IMR-90 (cell line): Measurements from ENCODE around the gene BRMS1. TPM values are rescaled to one million over a fixed set of nuclear protein-coding genes. Genes with fewer than 3 reads are reported as not detected.

Experiments
- ATAC-seq: fragments of 200-7000 bp; cut with Tn5 transposase; 2 replicates; pipeline ENCODE4 v1.9.1; 2020; ENCODE audit warnings: low read depth, mild to moderate bottlenecking, moderate library complexity
- BruUV-seq: library from RNA; stranded (reverse); fragments of 400-500 nt; replicated peaks from 2 replicates; lab custom pipeline; 2021; lab: Mats Ljungman, UMichigan
- CTCF ChIA-PET: fragments of 300-600 bp; formaldehyde crosslinking; extraction: SDS; loops from one replicate; lab custom pipeline; 2021; ENCODE audit warnings: antibody characterized with exemption; lab: Yijun Ruan, JAX
- POLR2A ChIA-PET: fragments of 300-600 bp; sonication (Branson Sonifier 250); formaldehyde crosslinking; loops from one replicate; lab custom pipeline; 2022; ENCODE audit warnings: antibody characterized with exemption; ENCODE audit not compliant: unreplicated experiment; lab: Charles Lee
- DNase-seq: peaks from one replicate; pipeline ENCODE4 v3.0.0; 2013
- H2AFZ ChIP-seq: replicated peaks from 2 replicates; pipeline ENCODE3; 2013; ENCODE audit warnings: low read length, mild to moderate bottlenecking; ENCODE audit not compliant: poor library complexity
- H2AK5ac ChIP-seq: 2 replicates; pipeline ENCODE4 v1.6.1; 2013; ENCODE audit warnings: low read depth, low read length, inconsistent platforms
- H2AK9ac ChIP-seq: replicated peaks from 2 replicates; pipeline ENCODE3; 2013; ENCODE audit warnings: mild to moderate bottlenecking, low read depth, low read length, moderate library complexity; ENCODE audit not compliant: poor library complexity
- H2BK120ac ChIP-seq: 2 replicates; pipeline ENCODE4 v1.6.1; 2013; ENCODE audit warnings: low read depth, low read length, inconsistent platforms
- H2BK15ac ChIP-seq: 3 replicates; pipeline ENCODE4 v1.6.1; 2013; ENCODE audit warnings: low read depth, low read length, inconsistent platforms
- H2BK20ac ChIP-seq: 2 replicates; pipeline ENCODE4 v1.6.1; 2013; ENCODE audit warnings: low read depth, mild to moderate bottlenecking, inconsistent platforms, low read length, moderate library complexity
- H2BK5ac ChIP-seq: 2 replicates; pipeline ENCODE4 v1.6.1; 2013; ENCODE audit warnings: mild to moderate bottlenecking, low read depth, low read length, inconsistent platforms; ENCODE audit not compliant: poor library complexity, severe bottlenecking
- H3K14ac ChIP-seq: replicated peaks from 2 replicates; pipeline ENCODE4 v1.6.1; 2013; ENCODE audit warnings: low read depth, low read length, inconsistent platforms
- H3K18ac ChIP-seq: 2 replicates; pipeline ENCODE4 v1.6.1; 2013; ENCODE audit warnings: low read depth, low read length, control low read depth
- H3K23ac ChIP-seq: 2 replicates; pipeline ENCODE4 v1.6.1; 2013; ENCODE audit warnings: low read depth, low read length, inconsistent platforms
- H3K27ac ChIP-seq: 2 replicates; pipeline ENCODE4 v1.5.1; 2013; ENCODE audit warnings: mild to moderate bottlenecking, control low read depth, low read length; ENCODE audit not compliant: insufficient read depth
- H3K27me3 ChIP-seq: 2 replicates; pipeline ENCODE4 v1.6.1; 2013; ENCODE audit warnings: low read length; ENCODE audit not compliant: control insufficient read depth, insufficient read depth
- H3K36me3 ChIP-seq: 2 replicates; pipeline ENCODE4 v1.6.1; 2013; ENCODE audit warnings: low read length, mixed read lengths; ENCODE audit not compliant: control insufficient read depth, insufficient read depth
- H3K4ac ChIP-seq: 2 replicates; pipeline ENCODE4 v1.6.1; 2013; ENCODE audit warnings: low read depth, low read length, inconsistent platforms
- H3K4me1 ChIP-seq: 2 replicates; pipeline ENCODE4 v1.6.1; 2013; ENCODE audit warnings: low read length, mixed read lengths; ENCODE audit not compliant: control insufficient read depth, insufficient read depth
- H3K4me2 ChIP-seq: 2 replicates; pipeline ENCODE4 v1.6.1; 2013; ENCODE audit warnings: low read depth, mild to moderate bottlenecking, control low read depth, low read length, moderate library complexity
- H3K4me3 ChIP-seq: 2 replicates; pipeline ENCODE4 v1.5.1; 2013; ENCODE audit warnings: low read depth, mild to moderate bottlenecking, control low read depth, low read length, moderate library complexity; ENCODE audit not compliant: insufficient read depth
- H3K56ac ChIP-seq: 2 replicates; pipeline ENCODE4 v1.6.1; 2013; ENCODE audit warnings: low read length, inconsistent platforms; ENCODE audit not compliant: insufficient read depth; ENCODE audit errors: extremely low read depth
- H3K79me1 ChIP-seq, 2 experiments: 2 replicates each; pipeline ENCODE4 v1.6.1; 2013; ENCODE audit warnings: low read length in 2 of 2, inconsistent platforms in 1 of 2, low read depth in 1 of 2
- H3K9ac ChIP-seq: 2 replicates; pipeline ENCODE4 v1.6.1; 2013; ENCODE audit warnings: low read depth, low read length, control low read depth
- H3K9me1 ChIP-seq: 2 replicates; pipeline ENCODE4 v1.6.1; 2013; ENCODE audit warnings: low read length, inconsistent platforms; ENCODE audit not compliant: insufficient read depth
- H3K9me3 ChIP-seq: 2 replicates; pipeline ENCODE4 v1.6.1; 2013; ENCODE audit warnings: low read length; ENCODE audit not compliant: control insufficient read depth, insufficient read depth
- H4K20me1 ChIP-seq: 2 replicates; pipeline ENCODE4 v1.6.1; 2013; ENCODE audit warnings: low read length, inconsistent platforms; ENCODE audit not compliant: insufficient read depth
- H4K5ac ChIP-seq: 2 replicates; pipeline ENCODE4 v1.6.1; 2013; ENCODE audit warnings: mild to moderate bottlenecking, low read depth, low read length, control low read depth
- H4K8ac ChIP-seq, 2 experiments: 2 replicates each; pipeline ENCODE4 v1.6.1; 2013; ENCODE audit warnings: low read depth in 2 of 2, low read length in 2 of 2, control low read depth in 1 of 2, inconsistent platforms in 1 of 2
- H4K91ac ChIP-seq: 2 replicates; pipeline ENCODE4 v1.6.1; 2013; ENCODE audit warnings: low read depth, low read length, inconsistent platforms; ENCODE audit not compliant: insufficient read depth
- BHLHE40 ChIP-seq: fragments of 150-350 bp; IDR thresholded peaks from 2 replicates; pipeline ENCODE4 v1.6.1; 2016; ENCODE audit warnings: mild to moderate bottlenecking, low read depth, low read length
- CEBPB ChIP-seq: IDR thresholded peaks from 2 replicates; pipeline ENCODE4 v1.6.1; 2012; ENCODE audit warnings: low read depth, low read length, improper control_type of control experiment
- CHD1 ChIP-seq: IDR thresholded peaks from 2 replicates; pipeline ENCODE4 v1.6.1; 2012; ENCODE audit warnings: low read depth, low read length, improper control_type of control experiment
- CTCF ChIP-seq: conservative IDR thresholded peaks from 2 replicates; pipeline ENCODE4 v1.5.1; 2012; ENCODE audit warnings: mild to moderate bottlenecking, low read depth, low read length, improper control_type of control experiment
- ELK1 ChIP-seq: fragments of 150-350 bp; IDR thresholded peaks from 2 replicates; pipeline ENCODE4 v1.6.1; 2016; ENCODE audit warnings: low read depth, mild to moderate bottlenecking, low read length, moderate library complexity, borderline replicate concordance
- FOS ChIP-seq: fragments of 150-350 bp; IDR thresholded peaks from 2 replicates; pipeline ENCODE4 v1.6.1; 2016; ENCODE audit warnings: low read depth, low read length
- MAFK ChIP-seq: IDR thresholded peaks from 2 replicates; pipeline ENCODE4 v1.6.1; 2012; ENCODE audit warnings: low read depth, low read length, improper control_type of control experiment
- MAZ ChIP-seq: IDR thresholded peaks from 2 replicates; pipeline ENCODE4 v1.6.1; 2012; ENCODE audit warnings: low read depth, mild to moderate bottlenecking, low read length, improper control_type of control experiment, moderate library complexity, borderline replicate concordance
- MXI1 ChIP-seq: IDR thresholded peaks from 2 replicates; pipeline ENCODE4 v1.6.1; 2012; ENCODE audit warnings: low read depth, mild to moderate bottlenecking, low read length, moderate library complexity, borderline replicate concordance
- NFE2L2 ChIP-seq: fragments of 150-350 bp; IDR thresholded peaks from 2 replicates; pipeline ENCODE4 v1.6.1; 2016; ENCODE audit warnings: low read depth, mild to moderate bottlenecking, low read length
- POLR2A ChIP-seq: IDR thresholded peaks from 2 replicates; pipeline ENCODE4 v1.6.1; 2012; ENCODE audit warnings: mild to moderate bottlenecking, low read depth, low read length
- RAD21 ChIP-seq: IDR thresholded peaks from 2 replicates; pipeline ENCODE4 v1.6.1; 2012; ENCODE audit warnings: low read length, improper control_type of control experiment
- RCOR1 ChIP-seq: IDR thresholded peaks from 2 replicates; pipeline ENCODE4 v1.6.1; 2012; ENCODE audit warnings: mild to moderate bottlenecking, low read length, improper control_type of control experiment; ENCODE audit not compliant: insufficient replicate concordance
- RFX5 ChIP-seq: IDR thresholded peaks from 2 replicates; pipeline ENCODE4 v1.8.0; 2012; ENCODE audit warnings: low read depth, mild to moderate bottlenecking, low read length, moderate library complexity
- SMC3 ChIP-seq: fragments of 150-350 bp; IDR thresholded peaks from 2 replicates; pipeline ENCODE4 v1.6.1; 2016; ENCODE audit warnings: low read depth, mild to moderate bottlenecking, antibody characterized with exemption, low read length, moderate library complexity
- USF2 ChIP-seq: fragments of 150-350 bp; IDR thresholded peaks from 2 replicates; pipeline ENCODE4 v1.6.1; 2017; ENCODE audit warnings: mild to moderate bottlenecking, antibody characterized with exemption, low read length, low read depth
- WGBS, 2 experiments: methylation state at CpG; one replicate each; pipeline versions ENCODE4 v1.1.5 to v1.1.7; 2013; ENCODE audit warnings: missing lambda C conversion rate in 2 of 2; ENCODE audit not compliant: insufficient read length in 1 of 2; ENCODE audit errors: extremely low coverage in 2 of 2; 5-methylcytosine and 5-hydroxymethylcytosine counted together
- dilution Hi-C: fragments of 300-500 bp; cut with HindIII; formaldehyde crosslinking; loops from one replicate; pipeline ENCODE4 v1.14.3; 2018; ENCODE audit warnings: low sequenced_read_pairs; ENCODE audit not compliant: unreplicated experiment
- in situ Hi-C: fragments of 300-500 bp; cut with MboI; formaldehyde crosslinking; loops from 3 replicates; pipeline ENCODE4 v1.14.3; 2019; ENCODE audit warnings: low sequenced_read_pairs, inconsistent platforms, mixed read lengths
- intact Hi-C: fragments of 100-400 bp; cut with micrococcal nuclease; formaldehyde crosslinking; loops from 2 replicates; pipeline ENCODE4 v1.10.0; 2022
- polyA plus RNA-seq, 3 experiments: library from polyadenylated mRNA; depleted of rRNA; stranded (reverse); fragments of >200 nt; gene quantifications; 2 replicates each; pipeline ENCODE4 v1.2.3, GENCODE V29; 2012; ENCODE audit warnings: low replicate concordance in 1 of 3
- total RNA-seq: library from RNA; depleted of rRNA; stranded (reverse); fragments of >200 nt; gene quantifications from 2 replicates; pipeline ENCODE4 v1.2.3, GENCODE V29; 2012

Gene BRMS1
- total and polyA plus RNA-seq, 2 of the 4 experiments (the other 2 are of a cell fraction), result 48.3 to 57.9 TPM

- Histone ChIP-seq H2AK9ac (no peak overlapping the region), H4K5ac (no peak overlapping the region), H3K56ac (no peak overlapping the region), H4K20me1 (peaks cover 23% of the 10 kb centered on the region), H3K4me1 (peaks cover 24% of the 10 kb centered on the region), H4K8ac (no peak overlapping the region), H3K14ac (no peak overlapping the region), H3K23ac (no peak overlapping the region), H4K91ac (no peak overlapping the region), H3K4me3 (no peak overlapping the region), H2BK20ac (no peak overlapping the region), H3K4ac (no peak overlapping the region), H3K18ac (no peak overlapping the region), H3K36me3 (peaks cover 27% of the 10 kb centered on the region), H3K9me1 (peaks cover 9% of the 10 kb centered on the region; the same call in 1 of the 2 replicates), H3K79me1 (peaks cover 28 to 63% of the 10 kb centered on the region in 2 experiments), H3K9ac (no peak overlapping the region), H3K27me3 (no peaks in the 10 kb centered on the region), H3K27ac (no peak overlapping the region), H2BK120ac (no peak overlapping the region), H2AFZ (no peak overlapping the region), H2BK5ac (no peak overlapping the region), H3K4me2 (no peak overlapping the region), H2BK15ac (no peak overlapping the region), H2AK5ac (no peak overlapping the region), H3K9me3 (no peaks in the 10 kb centered on the region)
- ChIA-PET CTCF (no interaction called here), POLR2A (no interaction called here)
- BruUV-seq, result no TSS peak
- no peak for ATAC-seq
- TF ChIP-seq MXI1 (no peak), CTCF (no peak), POLR2A (no peak), RAD21 (no peak), MAFK (no peak), CHD1 (no peak), SMC3 (no peak), ELK1 (no peak), BHLHE40 (no peak), RCOR1 (no peak), FOS (no peak), CEBPB (no peak), USF2 (no peak), NFE2L2 (no peak), MAZ (no peak), RFX5 (no peak)
- dilution Hi-C loops, result no loop called here
- no peak for DNase-seq
- 86% methylated on average over 9 of the region's 21 CpGs; no CpG with 5 or more reads in 1 of the 2 experiments for WGBS, 2 experiments
- intact Hi-C loops, result no loop called here
- in situ Hi-C loops, result no loop called here
These were observed 3.3 kb downstream of the BRMS1 start for GRCh38 chr11:66341502-66342126.
